ENCODE results near the gene PDCD4.
"Not testable (repeated sequence)": the region's sequence is repeated elsewhere in the genome, so short reads cannot be mapped to it uniquely, and the experiment has no call there.

The PDCD4 gene

DNA sequence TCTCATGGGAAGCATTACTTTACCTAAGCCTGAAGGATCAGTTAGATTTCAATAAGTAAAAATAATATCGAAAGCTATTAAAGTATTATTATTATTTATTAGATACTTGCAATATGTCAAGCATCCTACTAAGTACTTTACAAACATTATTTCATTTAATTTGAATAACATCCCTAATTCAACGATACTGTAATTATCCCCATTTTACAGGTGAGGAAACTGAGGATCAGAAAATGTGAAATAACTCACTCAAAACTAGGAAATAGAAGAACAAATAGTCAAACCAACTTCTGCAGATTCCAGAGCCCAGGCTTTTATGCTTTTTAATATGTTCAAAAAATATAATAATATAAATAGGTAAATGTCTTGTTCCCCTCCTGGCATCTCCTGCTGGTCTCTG lies 10.3 kb upstream of the PDCD4 start:
- no peak for DNase-seq (ENCODE audit: low read depth, low spot score)

DNA sequence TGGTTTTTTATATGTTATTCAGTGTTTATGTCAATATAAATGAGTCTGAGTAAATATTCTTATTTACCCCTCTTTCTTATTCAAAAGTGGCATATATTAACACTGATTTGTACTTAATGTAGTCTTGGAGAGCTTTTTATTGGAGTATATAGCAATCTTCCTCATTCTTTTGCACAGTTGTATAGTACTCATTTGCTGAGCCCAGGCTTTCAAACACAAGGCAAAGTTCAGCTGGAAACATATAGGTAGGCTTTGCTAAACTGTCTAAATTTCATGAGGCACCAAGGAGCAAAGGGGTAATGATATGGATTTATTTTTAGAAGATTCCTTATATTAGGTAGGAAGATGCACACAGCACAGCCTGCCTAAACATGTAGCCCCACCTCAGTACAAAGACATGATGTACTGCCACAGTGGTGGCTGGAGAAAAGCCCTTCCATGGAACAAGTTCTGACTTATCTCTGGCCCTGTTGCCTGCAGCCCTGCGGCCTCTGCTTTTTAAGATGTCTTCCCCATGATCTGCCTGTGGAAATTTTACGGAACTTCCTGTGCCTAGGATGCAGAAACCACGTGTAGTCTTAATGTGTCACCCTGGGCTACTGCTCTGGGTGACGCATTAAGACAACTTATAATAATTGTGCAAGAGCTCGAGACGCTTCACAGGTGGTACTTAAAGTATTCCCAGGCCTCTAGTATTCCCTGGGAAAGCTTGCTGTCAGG lies 9.6 kb upstream of the PDCD4 start:
- DNase-seq (ENCODE audit: low read depth, low spot score) = no peak

DNA sequence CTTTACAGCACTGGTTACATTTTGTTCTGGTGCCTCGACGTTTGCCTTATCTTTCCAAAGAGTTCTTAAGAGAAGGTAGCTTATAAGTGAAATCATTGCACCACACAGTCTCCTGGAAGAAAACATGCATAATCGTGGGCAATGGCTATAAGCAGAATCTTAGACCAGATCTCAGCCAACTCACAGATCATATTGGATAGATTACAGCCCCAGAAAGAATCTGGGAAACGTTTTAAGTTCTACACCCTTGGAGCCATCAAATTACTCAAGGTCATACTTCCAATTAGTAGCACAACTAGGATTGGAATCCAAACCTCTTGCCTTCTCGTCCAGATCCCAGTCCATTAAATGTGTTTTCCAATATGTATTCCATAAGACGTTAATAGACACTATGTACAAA lies 8.8 kb upstream of the PDCD4 start:
- no peak for DNase-seq (ENCODE audit: low read depth, low spot score)

GRCh38 chr10:110863361-110863760 lies 8.4 kb upstream of the PDCD4 start:
- DNase-seq (ENCODE audit: low read depth, low spot score) = no peak

DNA sequence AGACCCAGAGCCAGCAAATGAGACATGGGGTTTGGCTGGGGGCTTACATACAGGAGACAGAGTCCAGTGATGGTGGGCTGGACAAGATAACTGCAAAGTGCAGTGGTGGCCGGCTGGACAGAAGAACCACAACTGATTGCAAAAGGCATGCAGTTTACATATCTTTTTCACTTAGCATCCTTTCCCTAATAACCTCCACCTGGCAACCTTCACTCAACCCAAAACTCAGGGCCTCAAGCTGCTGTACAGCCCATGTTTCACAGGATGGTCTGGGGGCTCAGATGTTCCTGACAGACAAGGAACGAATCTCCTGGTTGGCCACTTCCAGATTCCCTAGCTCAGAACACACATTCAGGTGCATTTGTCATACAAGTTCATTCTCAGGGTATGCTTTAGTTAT lies 7.8 kb upstream of the PDCD4 start:
- DNase-seq (ENCODE audit: low read depth, low spot score) = no peak

DNA sequence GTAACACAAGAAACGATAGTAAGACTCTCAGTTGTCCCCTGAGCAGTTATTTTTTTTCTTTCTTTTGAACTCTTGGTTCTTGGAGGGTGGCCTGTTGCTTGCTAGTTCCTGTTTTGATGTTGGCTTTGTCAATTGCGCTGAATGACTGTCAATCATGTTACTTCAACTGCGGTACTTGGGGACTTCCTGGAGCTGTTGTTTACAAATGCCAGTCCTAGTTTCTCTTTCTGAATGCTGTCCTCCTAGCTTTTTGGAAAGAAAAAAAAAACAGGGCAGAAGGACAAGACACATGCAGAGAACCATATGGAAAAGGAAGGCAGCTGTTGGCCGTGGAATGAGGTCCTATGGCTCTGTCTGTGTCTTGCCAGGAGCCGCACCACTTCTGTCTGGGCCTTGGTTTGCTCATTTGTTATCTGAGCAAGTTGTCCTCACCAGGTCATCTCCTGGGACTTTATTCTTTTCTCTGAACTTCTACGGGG lies 7.0 kb upstream of the PDCD4 start:
- DNase-seq (ENCODE audit: low read depth, low spot score) = no peak

GRCh38 chr10:110865186-110865808 lies 6.4 kb upstream of the PDCD4 start:
- DNase-seq (ENCODE audit: low read depth, low spot score) = no peak

- no peak for DNase-seq (ENCODE audit: low read depth, low spot score)
These were observed 5.8 kb upstream of the PDCD4 start for GRCh38 chr10:110865809-110866482.

- DNase-seq (ENCODE audit: low read depth, low spot score) = not testable (repeated sequence)
These were observed 4.5 kb upstream of the PDCD4 start for GRCh38 chr10:110867011-110867806.

GRCh38 chr10:110867807-110868465 lies 3.8 kb upstream of the PDCD4 start:
- DNase-seq (ENCODE audit: low read depth, low spot score) = no peak

GRCh38 chr10:110868981-110869380 lies 2.7 kb upstream of the PDCD4 start:
- DNase-seq (ENCODE audit: low read depth, low spot score) = no peak

GRCh38 chr10:110870823-110871297 lies 868 bp upstream of the PDCD4 start:
- DNase-seq (ENCODE audit: low read depth, low spot score) = no peak

- DNase-seq (ENCODE audit: low read depth, low spot score) = no peak
These were observed 636 bp downstream of the PDCD4 start for GRCh38 chr10:110872145-110872983.

DNA sequence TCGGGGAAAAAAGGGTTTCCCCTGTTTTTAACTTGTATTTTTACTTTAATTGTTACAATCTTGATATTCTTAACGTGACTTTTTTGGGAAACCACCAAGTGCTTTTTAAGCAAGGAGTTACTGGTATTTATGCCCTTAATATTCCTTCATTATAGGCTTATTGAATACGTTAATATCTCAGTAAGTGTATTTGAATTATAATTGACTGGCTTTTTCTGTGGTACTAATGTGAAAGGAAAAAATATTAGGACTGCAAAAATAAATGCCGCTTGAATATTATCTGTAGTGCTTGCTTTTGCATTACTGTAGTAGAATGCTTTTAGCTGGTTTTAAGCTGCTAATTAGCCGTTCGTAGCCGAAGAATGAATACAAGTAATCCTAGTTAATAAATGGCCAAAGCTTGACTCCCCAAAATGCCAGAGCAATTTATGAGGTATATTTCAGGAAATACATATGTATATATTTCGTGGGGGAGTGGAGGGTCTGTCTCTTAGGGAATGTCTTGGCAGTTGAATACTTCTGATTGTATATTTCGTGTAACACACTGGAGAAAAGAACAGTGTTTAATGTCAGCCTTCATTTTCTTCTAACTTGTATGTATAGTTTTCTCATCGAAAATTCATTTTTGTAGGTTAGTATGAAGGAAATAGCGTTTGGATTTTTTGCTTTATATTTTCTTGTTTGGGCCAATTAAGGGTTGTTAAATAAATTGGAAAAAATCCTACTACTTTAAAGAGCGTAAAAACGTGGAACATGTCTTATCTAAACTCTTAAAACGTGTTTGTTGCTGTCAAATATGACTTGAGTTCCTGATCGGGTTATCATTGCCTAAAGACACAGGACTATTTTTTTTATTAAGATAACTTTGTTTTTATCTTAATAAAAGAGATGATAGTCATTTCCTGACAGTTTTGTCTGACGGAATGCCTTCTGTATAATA lies 1.5 kb downstream of the PDCD4 start:
- DNase-seq (ENCODE audit: low read depth, low spot score) = no peak

DNA sequence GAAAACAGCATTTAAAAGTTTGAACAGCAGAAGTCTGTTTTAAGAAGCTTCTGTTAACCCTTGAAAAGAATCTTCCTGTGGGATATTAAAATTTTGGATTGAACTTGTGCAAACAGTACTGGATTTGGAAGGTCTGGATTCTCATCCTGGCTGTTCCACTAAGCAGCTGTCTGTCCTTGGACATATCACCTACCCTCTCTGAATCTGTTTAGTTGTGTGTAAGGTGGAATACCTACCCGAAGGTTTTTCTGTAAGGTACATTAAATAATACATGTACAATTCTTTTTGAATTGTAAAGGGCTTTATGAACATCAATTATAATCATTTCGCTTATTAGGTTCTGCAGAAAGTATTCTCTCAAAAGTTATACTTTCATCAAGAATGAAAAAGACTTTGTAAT lies 2.2 kb downstream of the PDCD4 start:
- no peak for DNase-seq (ENCODE audit: low read depth, low spot score)

DNA sequence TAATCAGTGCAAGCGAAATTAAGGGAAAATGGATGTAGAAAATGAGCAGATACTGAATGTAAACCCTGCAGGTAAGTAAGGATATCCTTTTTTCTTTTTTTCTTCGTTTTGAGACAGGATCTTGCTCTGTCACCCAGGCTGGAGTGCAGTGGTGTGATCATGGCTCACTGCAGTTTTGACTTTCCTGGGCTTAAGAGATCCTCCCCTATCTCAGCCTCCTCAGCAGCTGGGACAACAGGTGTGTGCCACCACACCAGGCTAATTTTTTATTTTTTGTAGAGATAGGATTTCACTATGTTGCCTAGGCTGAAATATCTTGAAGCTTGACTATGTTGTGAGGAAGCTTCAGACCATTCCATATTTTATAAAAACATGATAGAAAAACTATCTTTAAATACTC lies 4.3 kb downstream of the PDCD4 start:
- DNase-seq (ENCODE audit: low read depth, low spot score) = no peak

DNA sequence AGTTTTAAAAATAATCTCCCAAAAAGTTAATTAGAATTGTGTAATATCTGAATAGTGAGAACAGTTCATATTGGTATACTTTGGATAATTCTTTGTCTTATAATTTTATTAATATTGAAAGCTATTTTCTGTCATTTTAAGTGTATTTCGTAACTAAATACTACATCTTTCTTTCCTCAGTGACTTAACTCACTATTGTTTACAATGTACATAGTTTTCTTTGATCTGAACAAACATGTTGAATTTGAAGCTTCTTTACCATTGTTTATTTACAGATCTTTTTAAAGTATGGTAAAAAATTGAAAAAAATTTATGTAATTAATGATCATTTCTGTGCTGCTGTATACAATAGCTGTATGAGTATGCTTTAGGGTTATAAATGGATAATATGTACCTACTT lies 5.1 kb downstream of the PDCD4 start:
- DNase-seq (ENCODE audit: low read depth, low spot score) = no peak

DNA sequence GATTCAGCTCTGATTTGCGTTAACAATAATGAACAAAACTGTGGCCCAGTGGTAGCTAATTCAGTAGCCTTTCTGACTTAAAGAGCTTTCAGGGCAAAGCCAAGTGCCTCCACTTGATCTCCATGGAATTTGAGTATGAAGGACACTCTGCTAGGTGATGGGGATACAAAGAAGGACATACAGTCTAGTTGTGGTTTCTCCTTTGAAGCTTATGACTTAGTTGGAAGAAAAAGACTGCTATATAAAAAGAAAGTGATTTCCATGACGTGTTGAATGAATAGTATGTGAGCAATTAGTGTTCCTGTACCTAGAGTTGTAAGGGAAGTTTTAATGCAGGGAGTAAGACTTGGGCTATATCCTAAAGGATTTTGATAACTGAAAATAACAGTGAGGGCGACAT lies 8.3 kb downstream of the PDCD4 start:
- no peak for DNase-seq (ENCODE audit: low read depth, low spot score)

- no peak for DNase-seq (ENCODE audit: low read depth, low spot score)
These were observed 9.5 kb downstream of the PDCD4 start for GRCh38 chr10:110881247-110881646.

All from iPS DF 19.7 (cell line).